GM06990 (cell line): ENCODE data around the gene CACNA2D3.
"Not testable (repeated sequence)": the region's sequence is repeated elsewhere in the genome, so short reads cannot be mapped to it uniquely, and the experiment has no call there.

Source experiments
- DNase-seq: peaks from one replicate; pipeline ENCODE4 v3.0.0-alpha.2; 2011; ENCODE audit not compliant: insufficient read length; ENCODE audit errors: extremely low read depth
- H3K27me3 ChIP-seq: replicated peaks from 2 replicates; pipeline ENCODE4 v1.6.0; 2011; ENCODE audit warnings: low read length; ENCODE audit not compliant: control insufficient read depth, insufficient read depth
- H3K36me3 ChIP-seq: 2 replicates; pipeline ENCODE4 v1.5.1; 2011; ENCODE audit warnings: low read length; ENCODE audit not compliant: control insufficient read depth, insufficient read depth
- H3K4me3 ChIP-seq: replicated peaks from 2 replicates; pipeline ENCODE4 v1.5.1; 2011; ENCODE audit warnings: low read depth, mild to moderate bottlenecking, control low read depth, low read length
- CTCF ChIP-seq: IDR thresholded peaks from 2 replicates; pipeline ENCODE4 v1.5.1; 2011; ENCODE audit warnings: low read length, control low read depth, mild to moderate bottlenecking, inconsistent platforms; ENCODE audit not compliant: insufficient read depth, poor library complexity, severe bottlenecking

Gene CACNA2D3

GRCh38 chr3:54458357-54458756 is 336.0 kb downstream of the CACNA2D3 start:
- no peak for DNase-seq
- no peaks in the 10 kb centered on the region for H3K27me3 ChIP-seq
- H3K4me3 ChIP-seq: no peak overlapping the region
- H3K36me3 ChIP-seq: no peaks in the 10 kb centered on the region
- no peak for TF ChIP-seq CTCF

- H3K4me3 ChIP-seq, H3K36me3 ChIP-seq, DNase-seq, H3K27me3 ChIP-seq: not testable (repeated sequence)
Measured at GRCh38 chr3:54464554-54464953, 342.2 kb downstream of the CACNA2D3 start.

- Histone ChIP-seq H3K27me3 (no peaks in the 10 kb centered on the region), H3K36me3 (no peaks in the 10 kb centered on the region), H3K4me3 (no peak overlapping the region)
- DNase-seq: no peak
- no peak for TF ChIP-seq CTCF
Measured at GRCh38 chr3:54476891-54477290, 354.5 kb downstream of the CACNA2D3 start.

GRCh38 chr3:54481606-54482365 is 359.4 kb downstream of the CACNA2D3 start:
- no peaks in the 10 kb centered on the region for H3K27me3 ChIP-seq
- H3K36me3 ChIP-seq: no peaks in the 10 kb centered on the region
- TF ChIP-seq CTCF: no peak
- no peak for DNase-seq
- no peak overlapping the region for H3K4me3 ChIP-seq

- Histone ChIP-seq H3K36me3 (no peaks in the 10 kb centered on the region), H3K27me3 (no peaks in the 10 kb centered on the region), H3K4me3 (no peak overlapping the region)
- TF ChIP-seq CTCF: no peak
- no peak for DNase-seq
Measured at GRCh38 chr3:54484334-54484733, 362.0 kb downstream of the CACNA2D3 start.

GRCh38 chr3:54486317-54486716 is 364.0 kb downstream of the CACNA2D3 start:
- DNase-seq: no peak
- no peak for TF ChIP-seq CTCF
- H3K4me3 ChIP-seq: no peak overlapping the region
- H3K27me3 ChIP-seq: no peaks in the 10 kb centered on the region
- H3K36me3 ChIP-seq: no peaks in the 10 kb centered on the region
